GM12878 (cell line): ENCODE results near the gene TATDN2. TPM values are rescaled to one million over a fixed set of nuclear protein-coding genes. Genes with fewer than 3 reads are reported as not detected.
A peak's percentile ranks its signal among the peaks of the same experiment; 100 is the strongest.

Experiments used
- ATAC-seq: fragments of 200-7000 bp; cut with Tn5 transposase; 3 replicates; pipeline ENCODE4 v1.9.1; 2020; ENCODE audit warnings: mild to moderate bottlenecking, moderate library complexity
- BruUV-seq: library from RNA; stranded (reverse); fragments of 400-500 nt; replicated peaks from 2 replicates; lab custom pipeline; 2021; lab: Mats Ljungman, UMichigan
- CTCF ChIA-PET: fragments of 300-600 bp; sonication (Branson Sonifier 250); formaldehyde crosslinking; extraction: SDS; loops from one replicate; lab custom pipeline; 2021; ENCODE audit warnings: inconsistent platforms; lab: Yijun Ruan, JAX
- POLR2A ChIA-PET: fragments of 350-600 bp; formaldehyde crosslinking; extraction: SDS; loops from one replicate; lab custom pipeline; 2021; ENCODE audit warnings: inconsistent platforms; lab: Charles Lee
- RAD21 ChIA-PET: fragments of 300-600 bp; sonication (Branson Sonifier 250); formaldehyde crosslinking; loops from one replicate; lab custom pipeline; 2023; ENCODE audit warnings: antibody characterized with exemption; ENCODE audit not compliant: unreplicated experiment; lab: Charles Lee
- SMC1A ChIA-PET: fragments of 300-600 bp; sonication (Branson Sonifier 250); formaldehyde crosslinking; loops from one replicate; lab custom pipeline; 2023; ENCODE audit not compliant: unreplicated experiment, uncharacterized antibody; lab: Charles Lee
- DNase-seq: peaks from one replicate; pipeline ENCODE4 v3.0.0-alpha.2; 2011; ENCODE audit warnings: low read depth, low spot score
- FAIRE-seq: peaks from 3 replicates; lab custom pipeline; 2011; peaks lifted over from hg19 to GRCh38; lab: Jason Lieb, UNC
- H2AFZ ChIP-seq: 2 replicates; pipeline ENCODE4 v1.6.0; 2011; ENCODE audit warnings: low read depth, low read length, control low read depth; ENCODE audit not compliant: control insufficient read depth
- H3K27ac ChIP-seq: 2 replicates; pipeline ENCODE4 v1.5.1; 2011; ENCODE audit warnings: control low read depth; ENCODE audit not compliant: control insufficient read depth, insufficient read depth
- H3K27me3 ChIP-seq, 2 experiments: replicated peaks in 1 of 2; 2 replicates each; pipeline versions ENCODE4 v1.6.0 to v1.6.1; 2011; ENCODE audit warnings: low read length in 1 of 2; ENCODE audit not compliant: control insufficient read depth in 2 of 2, insufficient read depth in 2 of 2
- H3K36me3 ChIP-seq, 2 experiments: 2 replicates each; pipeline ENCODE4 v1.5.1; 2011; ENCODE audit warnings: low read length in 1 of 2; ENCODE audit not compliant: control insufficient read depth in 2 of 2, insufficient read depth in 2 of 2
- H3K4me1 ChIP-seq: 2 replicates; pipeline ENCODE4 v1.6.1; 2011; ENCODE audit warnings: mild to moderate bottlenecking, low read length, moderate library complexity, mixed read lengths; ENCODE audit not compliant: control insufficient read depth, insufficient read depth
- H3K4me2 ChIP-seq: 2 replicates; pipeline ENCODE4 v1.6.0; 2011; ENCODE audit warnings: control low read depth; ENCODE audit not compliant: control insufficient read depth, insufficient read depth
- H3K4me3 ChIP-seq: fragments of 200-600 bp; sonication (generic); 2 replicates; pipeline ENCODE4 v1.5.1; 2016
- H3K79me2 ChIP-seq: 2 replicates; pipeline ENCODE4 v1.6.0; 2011; ENCODE audit warnings: low read length; ENCODE audit not compliant: control insufficient read depth, insufficient read depth
- H3K9ac ChIP-seq: 2 replicates; pipeline ENCODE4 v1.8.0; 2011; ENCODE audit warnings: low read length, control low read depth, mixed read lengths; ENCODE audit not compliant: control insufficient read depth, insufficient read depth
- H3K9me3 ChIP-seq: replicated peaks from 3 replicates; pipeline ENCODE4 v1.5.1; 2011; ENCODE audit warnings: mild to moderate bottlenecking, low read length; ENCODE audit not compliant: control insufficient read depth, insufficient read depth
- H4K20me1 ChIP-seq: 2 replicates; pipeline ENCODE4 v1.6.0; 2011; ENCODE audit not compliant: control insufficient read depth, insufficient read depth
- BACH1 ChIP-seq: fragments of 450-650 bp; IDR thresholded peaks from 2 replicates; pipeline ENCODE4 v1.6.1; 2017; ENCODE audit warnings: mild to moderate bottlenecking, borderline replicate concordance
- IKZF1 ChIP-seq: fragments of 450-650 bp; conservative IDR thresholded peaks from 2 replicates; pipeline ENCODE4 v1.6.1; 2017; ENCODE audit warnings: antibody characterized with exemption, mild to moderate bottlenecking
- MEF2A ChIP-seq: IDR thresholded peaks from 2 replicates; pipeline ENCODE4 v1.6.1; 2011; ENCODE audit warnings: low read depth, mild to moderate bottlenecking, low read length, moderate library complexity; ENCODE audit not compliant: insufficient read depth
- NRF1 ChIP-seq: conservative IDR thresholded peaks from 2 replicates; pipeline ENCODE4 v1.6.1; 2011; ENCODE audit warnings: mild to moderate bottlenecking, low read depth, low read length, improper control_type of control experiment
- SMARCA5 ChIP-seq: fragments of 450-650 bp; IDR thresholded peaks from 2 replicates; pipeline ENCODE4 v1.6.1; 2017; ENCODE audit warnings: mild to moderate bottlenecking
- STAT3 ChIP-seq: IDR thresholded peaks from 2 replicates; pipeline ENCODE4 v1.6.1; 2011; ENCODE audit warnings: low read depth, low read length, improper control_type of control experiment
- WGBS: methylation state at CpG from one replicate; pipeline ENCODE4 v1.1.6; 2016; ENCODE audit warnings: low lambda C conversion rate; ENCODE audit not compliant: insufficient replicate concordance, insufficient coverage; ENCODE audit errors: missing lambda C conversion rate; 5-methylcytosine and 5-hydroxymethylcytosine counted together
- in situ Hi-C: fragments of 300-500 bp; cut with MboI; formaldehyde crosslinking; loops from 9 replicates; pipeline ENCODE4 v1.14.3; 2018; ENCODE audit warnings: mixed read lengths
- intact Hi-C: fragments of 100-400 bp; cut with micrococcal nuclease; formaldehyde crosslinking; loops from one replicate; pipeline ENCODE4 v1.14.2; 2022; ENCODE audit not compliant: unreplicated experiment
- polyA plus RNA-seq, 11 experiments: library from polyadenylated mRNA; depleted of rRNA in 4 of 11; unstranded in 6 of 11; stranded (reverse) in 5 of 11; fragments of >200 nt; fragmentation: Nextera tagmentation in 4 of 11; fragmentation: Illumina TruSeq in 1 of 11; extraction: Ambion mirVana in 4 of 11; extraction: Trizol in 1 of 11; gene quantifications; 1 replicate in 1 of 11; 2 replicates in 10 of 11; pipeline versions ENCODE4 v1.2.1 to v1.2.3, GENCODE V29; 2011 to 2016; ENCODE audit warnings: inconsistent platforms in 2 of 11, missing spikeins in 2 of 11, low read depth in 1 of 11
- total RNA-seq, 4 experiments: library from RNA; depleted of rRNA in 3 of 4; stranded (reverse); fragments of >200 nt in 3 of 4; fragmentation: Illumina TruSeq in 1 of 4; extraction: Trizol in 1 of 4; gene quantifications; 2 replicates each; pipeline versions ENCODE4 v1.2.1 to v1.2.3, GENCODE V29; 2013 to 2021
- TF ChIP-seq, protein P1 (sequence below): fragments of 450-650 bp; IDR thresholded peaks from 2 replicates; pipeline ENCODE4 v1.6.1; 2018; ENCODE audit warnings: borderline replicate concordance, mild to moderate bottlenecking; ENCODE audit not compliant: partially characterized antibody
- TF ChIP-seq, protein P2 (sequence below): IDR thresholded peaks from 2 replicates; pipeline ENCODE4 v1.6.1; 2011; ENCODE audit warnings: mild to moderate bottlenecking, low read depth, low read length, moderate library complexity; ENCODE audit not compliant: insufficient replicate concordance
- TF ChIP-seq, protein P3 (sequence below): fragments of 450-650 bp; IDR thresholded peaks from 2 replicates; pipeline ENCODE4 v1.6.1; 2016; ENCODE audit warnings: mild to moderate bottlenecking
- TF ChIP-seq, protein P4 (sequence below): fragments of 450-650 bp; formaldehyde crosslinking; IDR thresholded peaks from 2 replicates; pipeline ENCODE4 v1.5.0; 2022; ENCODE audit warnings: mild to moderate bottlenecking, missing genetic modification characterization
- TF ChIP-seq, protein P5 (sequence below): fragments of 450-650 bp; IDR thresholded peaks from 2 replicates; pipeline ENCODE4 v1.6.1; 2017; ENCODE audit warnings: mild to moderate bottlenecking, low read depth, inconsistent platforms; ENCODE audit not compliant: poor library complexity, severe bottlenecking

TATDN2 gene
- total and polyA plus RNA-seq, 10 of the 15 experiments (the other 5 are each of a cell fraction or from before 2014, with no cell fraction given) = 4.2 to 36.5 (median 15.8) TPM

DNA sequence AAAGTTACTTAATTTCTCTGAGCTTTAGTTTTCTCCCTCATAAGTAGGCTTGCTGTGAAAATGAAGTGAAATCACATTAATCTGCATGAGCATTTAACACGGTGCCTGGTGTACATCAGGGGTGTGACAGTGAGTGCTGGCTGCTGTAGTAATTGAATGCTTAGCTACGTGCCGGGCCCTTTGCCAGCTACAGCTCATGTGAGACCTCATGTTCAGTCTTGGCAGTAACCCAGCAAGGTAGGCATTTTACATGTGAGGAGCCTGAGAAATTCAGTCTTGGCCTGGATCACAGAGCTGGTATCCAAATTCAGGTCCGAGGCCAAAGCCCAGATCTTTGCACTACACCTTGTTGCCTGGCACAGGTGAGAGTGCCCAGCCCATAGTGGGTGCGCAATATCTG, 35.4 kb downstream of the TATDN2 start (continued):
- TF ChIP-seq, protein P1, sequence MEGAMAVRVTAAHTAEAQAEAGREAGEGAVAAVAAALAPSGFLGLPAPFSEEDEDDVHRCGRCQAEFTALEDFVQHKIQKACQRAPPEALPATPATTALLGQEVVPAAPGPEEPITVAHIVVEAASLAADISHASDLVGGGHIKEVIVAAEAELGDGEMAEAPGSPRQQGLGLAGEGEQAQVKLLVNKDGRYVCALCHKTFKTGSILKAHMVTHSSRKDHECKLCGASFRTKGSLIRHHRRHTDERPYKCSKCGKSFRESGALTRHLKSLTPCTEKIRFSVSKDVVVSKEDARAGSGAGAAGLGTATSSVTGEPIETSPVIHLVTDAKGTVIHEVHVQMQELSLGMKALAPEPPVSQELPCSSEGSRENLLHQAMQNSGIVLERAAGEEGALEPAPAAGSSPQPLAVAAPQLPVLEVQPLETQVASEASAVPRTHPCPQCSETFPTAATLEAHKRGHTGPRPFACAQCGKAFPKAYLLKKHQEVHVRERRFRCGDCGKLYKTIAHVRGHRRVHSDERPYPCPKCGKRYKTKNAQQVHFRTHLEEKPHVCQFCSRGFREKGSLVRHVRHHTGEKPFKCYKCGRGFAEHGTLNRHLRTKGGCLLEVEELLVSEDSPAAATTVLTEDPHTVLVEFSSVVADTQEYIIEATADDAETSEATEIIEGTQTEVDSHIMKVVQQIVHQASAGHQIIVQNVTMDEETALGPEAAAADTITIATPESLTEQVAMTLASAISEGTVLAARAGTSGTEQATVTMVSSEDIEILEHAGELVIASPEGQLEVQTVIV = no peak
- no peak for TF ChIP-seq MEF2A
- TF ChIP-seq, protein P2, sequence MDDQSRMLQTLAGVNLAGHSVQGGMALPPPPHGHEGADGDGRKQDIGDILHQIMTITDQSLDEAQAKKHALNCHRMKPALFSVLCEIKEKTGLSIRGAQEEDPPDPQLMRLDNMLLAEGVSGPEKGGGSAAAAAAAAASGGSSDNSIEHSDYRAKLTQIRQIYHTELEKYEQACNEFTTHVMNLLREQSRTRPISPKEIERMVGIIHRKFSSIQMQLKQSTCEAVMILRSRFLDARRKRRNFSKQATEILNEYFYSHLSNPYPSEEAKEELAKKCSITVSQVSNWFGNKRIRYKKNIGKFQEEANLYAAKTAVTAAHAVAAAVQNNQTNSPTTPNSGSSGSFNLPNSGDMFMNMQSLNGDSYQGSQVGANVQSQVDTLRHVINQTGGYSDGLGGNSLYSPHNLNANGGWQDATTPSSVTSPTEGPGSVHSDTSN = no peak
- TF ChIP-seq SMARCA5 = no peak
- TF ChIP-seq STAT3 = no peak
- no peak for TF ChIP-seq BACH1
- TF ChIP-seq NRF1 = no peak

DNA sequence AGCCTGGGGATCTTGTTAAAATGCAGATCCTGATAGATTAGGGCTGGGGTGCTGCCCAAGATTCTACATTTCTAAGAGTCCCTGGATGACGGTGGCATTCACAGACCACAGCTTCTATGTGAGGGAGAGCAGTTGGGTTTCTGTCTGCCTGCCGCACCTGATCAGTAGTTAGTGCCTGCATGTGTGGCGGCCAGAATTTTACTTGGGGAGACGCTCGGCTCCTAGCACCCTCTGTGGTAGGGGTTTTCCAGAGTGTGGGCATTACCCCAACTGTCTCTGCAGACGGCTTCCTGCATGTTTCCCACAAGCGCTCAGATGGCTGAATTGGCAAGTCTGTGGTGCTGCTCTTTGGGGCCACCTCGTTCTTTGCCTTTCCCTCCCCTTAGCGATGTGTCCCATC, 36.2 kb downstream of the TATDN2 start:
- H3K4me3 ChIP-seq = no peak overlapping the region
- no peak overlapping the region; the same call in 1 of the 2 replicates for H3K27ac ChIP-seq
- POLR2A ChIA-PET = interaction anchor here (0.8 to 1.2 kb wide), 4 partner anchors 8 to 21 kb away, joined by 3 to 6 read pairs (median 4); partner anchors contain the start of gene GHRL
- FAIRE-seq = no peak
- no peaks in the 10 kb centered on the region for H3K27me3 ChIP-seq
- CTCF ChIA-PET = no interaction called here
- SMC1A ChIA-PET = interaction anchor here (1.2 to 3.9 kb wide), 2 partner anchors 8 to 38 kb away, joined by 4 to 13 read pairs; partner anchors contain the start of gene GHRL
- ATAC-seq = peak; percentile 87
- no peak overlapping the region for H3K9ac ChIP-seq
- in situ Hi-C loops (no loop called here), intact Hi-C loops (no loop called here)
- no TSS peak for BruUV-seq
- no peak overlapping the region for H2AFZ ChIP-seq
- no peaks in the 10 kb centered on the region for H3K79me2 ChIP-seq
- no peaks in the 10 kb centered on the region for H4K20me1 ChIP-seq
- H3K4me2 ChIP-seq = no peak overlapping the region
- peaks cover 7% of the 10 kb centered on the region; the same call in 1 of the 2 replicates for H3K4me1 ChIP-seq
- WGBS = 19% methylated on average over 9 of the region's 9 CpGs
- peak; percentile 39 for DNase-seq
- H3K9me3 ChIP-seq = no peaks in the 10 kb centered on the region
- RAD21 ChIA-PET = interaction anchor here (1.3 kb wide), 1 partner anchor 9 kb away, joined by 8 read pairs; the partner anchor contains the start of gene GHRL
- H3K36me3 ChIP-seq = peaks cover 17 to 27% of the 10 kb centered on the region in 2 experiments
- TF ChIP-seq, protein P3, sequence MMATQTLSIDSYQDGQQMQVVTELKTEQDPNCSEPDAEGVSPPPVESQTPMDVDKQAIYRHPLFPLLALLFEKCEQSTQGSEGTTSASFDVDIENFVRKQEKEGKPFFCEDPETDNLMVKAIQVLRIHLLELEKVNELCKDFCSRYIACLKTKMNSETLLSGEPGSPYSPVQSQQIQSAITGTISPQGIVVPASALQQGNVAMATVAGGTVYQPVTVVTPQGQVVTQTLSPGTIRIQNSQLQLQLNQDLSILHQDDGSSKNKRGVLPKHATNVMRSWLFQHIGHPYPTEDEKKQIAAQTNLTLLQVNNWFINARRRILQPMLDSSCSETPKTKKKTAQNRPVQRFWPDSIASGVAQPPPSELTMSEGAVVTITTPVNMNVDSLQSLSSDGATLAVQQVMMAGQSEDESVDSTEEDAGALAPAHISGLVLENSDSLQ = no peak
- TF ChIP-seq, protein P4, sequence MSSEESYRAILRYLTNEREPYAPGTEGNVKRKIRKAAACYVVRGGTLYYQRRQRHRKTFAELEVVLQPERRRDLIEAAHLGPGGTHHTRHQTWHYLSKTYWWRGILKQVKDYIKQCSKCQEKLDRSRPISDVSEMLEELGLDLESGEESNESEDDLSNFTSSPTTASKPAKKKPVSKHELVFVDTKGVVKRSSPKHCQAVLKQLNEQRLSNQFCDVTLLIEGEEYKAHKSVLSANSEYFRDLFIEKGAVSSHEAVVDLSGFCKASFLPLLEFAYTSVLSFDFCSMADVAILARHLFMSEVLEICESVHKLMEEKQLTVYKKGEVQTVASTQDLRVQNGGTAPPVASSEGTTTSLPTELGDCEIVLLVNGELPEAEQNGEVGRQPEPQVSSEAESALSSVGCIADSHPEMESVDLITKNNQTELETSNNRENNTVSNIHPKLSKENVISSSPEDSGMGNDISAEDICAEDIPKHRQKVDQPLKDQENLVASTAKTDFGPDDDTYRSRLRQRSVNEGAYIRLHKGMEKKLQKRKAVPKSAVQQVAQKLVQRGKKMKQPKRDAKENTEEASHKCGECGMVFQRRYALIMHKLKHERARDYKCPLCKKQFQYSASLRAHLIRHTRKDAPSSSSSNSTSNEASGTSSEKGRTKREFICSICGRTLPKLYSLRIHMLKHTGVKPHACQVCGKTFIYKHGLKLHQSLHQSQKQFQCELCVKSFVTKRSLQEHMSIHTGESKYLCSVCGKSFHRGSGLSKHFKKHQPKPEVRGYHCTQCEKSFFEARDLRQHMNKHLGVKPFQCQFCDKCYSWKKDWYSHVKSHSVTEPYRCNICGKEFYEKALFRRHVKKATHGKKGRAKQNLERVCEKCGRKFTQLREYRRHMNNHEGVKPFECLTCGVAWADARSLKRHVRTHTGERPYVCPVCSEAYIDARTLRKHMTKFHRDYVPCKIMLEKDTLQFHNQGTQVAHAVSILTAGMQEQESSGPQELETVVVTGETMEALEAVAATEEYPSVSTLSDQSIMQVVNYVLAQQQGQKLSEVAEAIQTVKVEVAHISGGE = no peak
- peak; percentile 33; the same call in 1 of the 2 replicates for TF ChIP-seq IKZF1
- TF ChIP-seq, protein P5, sequence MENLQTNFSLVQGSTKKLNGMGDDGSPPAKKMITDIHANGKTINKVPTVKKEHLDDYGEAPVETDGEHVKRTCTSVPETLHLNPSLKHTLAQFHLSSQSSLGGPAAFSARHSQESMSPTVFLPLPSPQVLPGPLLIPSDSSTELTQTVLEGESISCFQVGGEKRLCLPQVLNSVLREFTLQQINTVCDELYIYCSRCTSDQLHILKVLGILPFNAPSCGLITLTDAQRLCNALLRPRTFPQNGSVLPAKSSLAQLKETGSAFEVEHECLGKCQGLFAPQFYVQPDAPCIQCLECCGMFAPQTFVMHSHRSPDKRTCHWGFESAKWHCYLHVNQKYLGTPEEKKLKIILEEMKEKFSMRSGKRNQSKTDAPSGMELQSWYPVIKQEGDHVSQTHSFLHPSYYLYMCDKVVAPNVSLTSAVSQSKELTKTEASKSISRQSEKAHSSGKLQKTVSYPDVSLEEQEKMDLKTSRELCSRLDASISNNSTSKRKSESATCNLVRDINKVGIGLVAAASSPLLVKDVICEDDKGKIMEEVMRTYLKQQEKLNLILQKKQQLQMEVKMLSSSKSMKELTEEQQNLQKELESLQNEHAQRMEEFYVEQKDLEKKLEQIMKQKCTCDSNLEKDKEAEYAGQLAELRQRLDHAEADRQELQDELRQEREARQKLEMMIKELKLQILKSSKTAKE = peak; percentile 13
